ENCODE results near the gene POTEM.
"Not testable (repeated sequence)": the region's sequence is repeated elsewhere in the genome, so short reads cannot be mapped to it uniquely, and the experiment has no call there.

POTEM gene

GRCh38 chr14:19038060-19038664, 70.9 kb downstream of the POTEM start:
- DNase-seq (ENCODE audit: low spot score), result not testable (repeated sequence)

- not testable (repeated sequence) for DNase-seq (ENCODE audit: low spot score)
These were observed 71.6 kb downstream of the POTEM start for GRCh38 chr14:19038785-19039184.

GRCh38 chr14:19043384-19043783, 76.2 kb downstream of the POTEM start:
- not testable (repeated sequence) for DNase-seq (ENCODE audit: low spot score)

Measured in left forelimb (tissue), 1 donor.